Measurements from ENCODE around the gene TTC34.

- TF ChIP-seq CTCF (IDR thresholded peaks at IDR 0.05) (no peak), POLR2A (IDR thresholded peaks at IDR 0.05) (no peak)
Observed at GRCh38 chr1:2603521-2604155, 197.9 kb downstream of the TTC34 start.
